WI38 (cell line): Measurements from ENCODE around the gene TOR3A.

Experiments used
- H3K4me3 ChIP-seq: 2 replicates; pipeline ENCODE4 v1.5.1; 2011; ENCODE audit warnings: low read depth, mild to moderate bottlenecking, control low read depth, low read length
- CTCF ChIP-seq: IDR thresholded peaks from 2 replicates; pipeline ENCODE4 v1.5.1; 2012; ENCODE audit warnings: low read depth, mild to moderate bottlenecking, control low read depth, low read length

Gene TOR3A

GRCh38 chr1:179043266-179043665 is 38.6 kb upstream of the TOR3A start:
- no peak overlapping the region for H3K4me3 ChIP-seq
- no peak for TF ChIP-seq CTCF

GRCh38 chr1:179043907-179044306 is 38.0 kb upstream of the TOR3A start:
- no peak for TF ChIP-seq CTCF
- H3K4me3 ChIP-seq: no peak overlapping the region

GRCh38 chr1:179046808-179047635 is 34.8 kb upstream of the TOR3A start:
- H3K4me3 ChIP-seq: no peak overlapping the region
- TF ChIP-seq CTCF: no peak

DNA sequence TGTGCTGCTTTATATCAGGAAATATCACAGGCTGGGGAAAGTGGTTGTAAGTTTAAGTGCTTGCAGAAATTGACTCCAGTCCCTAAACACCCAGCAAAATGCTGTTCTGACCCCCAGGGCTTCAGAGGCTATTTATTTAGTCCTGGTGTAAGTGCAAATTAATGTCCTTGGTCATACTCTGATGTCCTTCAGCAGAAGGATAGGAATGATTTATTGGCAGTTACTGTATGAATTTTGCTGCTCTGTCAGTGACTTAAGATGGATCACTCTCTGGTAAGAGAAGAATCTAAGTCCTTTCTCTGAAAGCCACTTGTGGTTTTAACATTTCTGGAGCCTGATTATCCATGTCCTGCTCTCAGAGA is 34.3 kb upstream of the TOR3A start:
- no peak for TF ChIP-seq CTCF
- no peak overlapping the region for H3K4me3 ChIP-seq

- no peak for TF ChIP-seq CTCF
- H3K4me3 ChIP-seq: no peak overlapping the region
These were observed 33.3 kb upstream of the TOR3A start for GRCh38 chr1:179048339-179049124.

DNA sequence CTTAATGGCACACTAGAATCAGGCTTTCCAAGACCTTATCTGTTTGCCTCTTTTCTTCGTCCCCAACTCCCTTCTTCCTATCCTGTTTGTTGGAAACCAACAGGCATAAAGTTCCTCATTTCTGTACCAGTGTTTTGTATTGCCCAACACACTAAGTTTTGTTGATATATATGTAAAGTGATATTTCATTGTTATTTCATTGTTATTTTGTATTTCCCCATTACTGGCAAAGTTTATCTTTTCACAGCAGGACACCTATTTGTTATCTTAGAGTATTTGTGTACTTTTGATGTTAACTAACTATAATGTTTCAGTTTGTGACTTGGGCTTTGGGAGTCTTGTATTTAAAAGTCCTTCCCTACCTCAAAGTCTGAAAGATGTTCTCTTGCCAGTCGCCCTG is 29.1 kb upstream of the TOR3A start:
- no peak overlapping the region for H3K4me3 ChIP-seq
- TF ChIP-seq CTCF: no peak

DNA sequence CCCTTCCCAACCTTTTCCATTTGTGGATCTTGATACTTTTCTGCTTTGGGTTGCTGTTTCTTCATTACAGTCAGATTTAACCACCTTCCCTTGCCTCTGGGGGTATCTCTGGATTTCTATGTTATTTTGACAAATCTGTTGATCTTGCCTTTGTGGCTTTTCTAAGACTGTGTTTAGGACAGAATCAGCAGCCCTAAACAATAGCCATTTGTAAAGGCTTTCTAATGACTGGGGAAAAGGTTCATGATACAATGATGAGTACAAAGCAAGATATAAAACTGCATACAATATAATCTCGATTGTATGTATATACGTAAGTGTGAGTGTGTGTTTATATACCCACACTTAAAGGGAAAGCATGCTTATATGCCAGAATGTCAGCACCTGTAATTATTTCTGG is 28.4 kb upstream of the TOR3A start:
- H3K4me3 ChIP-seq: no peak overlapping the region
- TF ChIP-seq CTCF: no peak
